Measurements from ENCODE around the gene ADAM15.
A peak's percentile ranks its signal among the peaks of the same experiment; 100 is the strongest.

Gene ADAM15

GRCh38 chr1:155029513-155030242 is 21.4 kb upstream of the ADAM15 start:
- H2BK5ac ChIP-seq (ENCODE audit: low read depth, low read length, poor library complexity, severe bottlenecking) = no peak overlapping the region
- no peak overlapping the region for H3K9ac ChIP-seq (ENCODE audit: low read length)
- no peak overlapping the region for H2AK5ac ChIP-seq (ENCODE audit: low read length, severe bottlenecking)
- H3K9me3 ChIP-seq (ENCODE audit: control insufficient read depth, low read length) = no peaks in the 10 kb centered on the region
- H3K4me1 ChIP-seq (ENCODE audit: control insufficient read depth, insufficient read depth, low read depth, low read length) = peaks cover 6% of the 10 kb centered on the region
- H2BK12ac ChIP-seq (ENCODE audit: low read length in 2 of 2) = no peak overlapping the region
- no peak overlapping the region for H3K14ac ChIP-seq (ENCODE audit: low read length in 2 of 2)
- no peak overlapping the region for H2BK15ac ChIP-seq (ENCODE audit: low read depth, poor library complexity, severe bottlenecking)
- no peaks in the 10 kb centered on the region for H3K79me1 ChIP-seq (replicated peaks; ENCODE audit: low read length, poor library complexity, severe bottlenecking)
- no peak overlapping the region for H4K91ac ChIP-seq (ENCODE audit: low read length)
- H3K4ac ChIP-seq (ENCODE audit: low read depth in 1 of 2, low read length in 2 of 2) = no peak overlapping the region
- peaks cover 0 to 25% of the 10 kb centered on the region in 2 experiments for H3K27me3 ChIP-seq (ENCODE audit: control insufficient read depth in 1 of 2, insufficient read depth in 1 of 2, low read length in 2 of 2)
- no peak overlapping the region for H4K8ac ChIP-seq (ENCODE audit: low read length)
- H3K27ac ChIP-seq (ENCODE audit: low read length, poor library complexity, severe bottlenecking) = no peak overlapping the region
- no peak overlapping the region for H3K18ac ChIP-seq (ENCODE audit: low read depth in 1 of 2, low read length in 2 of 2)
- no peak overlapping the region for H3K4me3 ChIP-seq (ENCODE audit: insufficient read depth in 1 of 2, low read depth in 1 of 2, low read length in 2 of 2)
- WGBS = 95% methylated on average over 15 of the region's 16 CpGs
- DNase-seq = no peak
- no peak overlapping the region for H3K4me2 ChIP-seq (ENCODE audit: low read length, poor library complexity, severe bottlenecking)
- no peak overlapping the region for H2BK120ac ChIP-seq (ENCODE audit: low read depth, low read length)
- H3K23ac ChIP-seq (ENCODE audit: low read length in 2 of 2) = peak overlapping the region in 1 of 2 experiments; percentile 36
- H2AFZ ChIP-seq (ENCODE audit: low read depth, low read length) = no peak overlapping the region
- no peaks in the 10 kb centered on the region for H3K36me3 ChIP-seq (ENCODE audit: control insufficient read depth in 1 of 2, insufficient read depth in 2 of 2, low read depth in 1 of 2, low read length in 2 of 2)

GRCh38 chr1:155030243-155030795 is 20.8 kb upstream of the ADAM15 start:
- H2AFZ ChIP-seq (ENCODE audit: low read depth, low read length) = no peak overlapping the region
- no peak overlapping the region for H2BK5ac ChIP-seq (ENCODE audit: low read depth, low read length, poor library complexity, severe bottlenecking)
- no peak overlapping the region for H3K14ac ChIP-seq (ENCODE audit: low read length in 2 of 2)
- no peaks in the 10 kb centered on the region for H3K79me1 ChIP-seq (replicated peaks; ENCODE audit: low read length, poor library complexity, severe bottlenecking)
- 81% methylated on average over 15 of the region's 15 CpGs for WGBS
- no peak overlapping the region for H4K8ac ChIP-seq (ENCODE audit: low read length)
- no peak overlapping the region for H2AK5ac ChIP-seq (ENCODE audit: low read length, severe bottlenecking)
- no peak overlapping the region for H3K18ac ChIP-seq (ENCODE audit: low read depth in 1 of 2, low read length in 2 of 2)
- H2BK12ac ChIP-seq (ENCODE audit: low read length in 2 of 2) = no peak overlapping the region
- H3K9me3 ChIP-seq (ENCODE audit: control insufficient read depth, low read length) = no peaks in the 10 kb centered on the region
- peaks cover 0 to 25% of the 10 kb centered on the region in 2 experiments for H3K27me3 ChIP-seq (ENCODE audit: control insufficient read depth in 1 of 2, insufficient read depth in 1 of 2, low read length in 2 of 2)
- DNase-seq = no peak
- no peak overlapping the region for H2BK15ac ChIP-seq (ENCODE audit: low read depth, poor library complexity, severe bottlenecking)
- no peak overlapping the region for H3K23ac ChIP-seq (ENCODE audit: low read length in 2 of 2)
- H3K4me1 ChIP-seq (ENCODE audit: control insufficient read depth, insufficient read depth, low read depth, low read length) = peaks cover 6% of the 10 kb centered on the region
- no peak overlapping the region for H2BK120ac ChIP-seq (ENCODE audit: low read depth, low read length)
- H3K9ac ChIP-seq (ENCODE audit: low read length) = no peak overlapping the region
- peak overlapping the region in 1 of 2 experiments; percentile 29 for H3K4me3 ChIP-seq (ENCODE audit: insufficient read depth in 1 of 2, low read depth in 1 of 2, low read length in 2 of 2)
- H3K36me3 ChIP-seq (ENCODE audit: control insufficient read depth in 1 of 2, insufficient read depth in 2 of 2, low read depth in 1 of 2, low read length in 2 of 2) = no peaks in the 10 kb centered on the region
- no peak overlapping the region for H3K27ac ChIP-seq (ENCODE audit: low read length, poor library complexity, severe bottlenecking)
- no peak overlapping the region for H3K4me2 ChIP-seq (ENCODE audit: low read length, poor library complexity, severe bottlenecking)
- peak overlapping the region; percentile 60 for H4K91ac ChIP-seq (ENCODE audit: low read length)
- H3K4ac ChIP-seq (ENCODE audit: low read depth in 1 of 2, low read length in 2 of 2) = no peak overlapping the region

- no peak overlapping the region for H2BK12ac ChIP-seq (ENCODE audit: low read length in 2 of 2)
- no peaks in the 10 kb centered on the region for H3K9me3 ChIP-seq (ENCODE audit: control insufficient read depth, low read length)
- H3K4me3 ChIP-seq (ENCODE audit: insufficient read depth in 1 of 2, low read depth in 1 of 2, low read length in 2 of 2) = no peak overlapping the region
- no peak overlapping the region for H2BK120ac ChIP-seq (ENCODE audit: low read depth, low read length)
- H3K18ac ChIP-seq (ENCODE audit: low read depth in 1 of 2, low read length in 2 of 2) = no peak overlapping the region
- H3K4ac ChIP-seq (ENCODE audit: low read depth in 1 of 2, low read length in 2 of 2) = no peak overlapping the region
- H4K91ac ChIP-seq (ENCODE audit: low read length) = no peak overlapping the region
- no peak overlapping the region for H2AFZ ChIP-seq (ENCODE audit: low read depth, low read length)
- no peak overlapping the region for H3K4me2 ChIP-seq (ENCODE audit: low read length, poor library complexity, severe bottlenecking)
- H2BK5ac ChIP-seq (ENCODE audit: low read depth, low read length, poor library complexity, severe bottlenecking) = no peak overlapping the region
- H3K14ac ChIP-seq (ENCODE audit: low read length in 2 of 2) = no peak overlapping the region
- peaks cover 6% of the 10 kb centered on the region for H3K4me1 ChIP-seq (ENCODE audit: control insufficient read depth, insufficient read depth, low read depth, low read length)
- H3K23ac ChIP-seq (ENCODE audit: low read length in 2 of 2) = no peak overlapping the region
- no peak overlapping the region for H3K9ac ChIP-seq (ENCODE audit: low read length)
- no peak overlapping the region for H3K27ac ChIP-seq (ENCODE audit: low read length, poor library complexity, severe bottlenecking)
- H3K79me1 ChIP-seq (replicated peaks; ENCODE audit: low read length, poor library complexity, severe bottlenecking) = no peaks in the 10 kb centered on the region
- no peak overlapping the region for H2BK15ac ChIP-seq (ENCODE audit: low read depth, poor library complexity, severe bottlenecking)
- peaks cover 0 to 25% of the 10 kb centered on the region in 2 experiments for H3K27me3 ChIP-seq (ENCODE audit: control insufficient read depth in 1 of 2, insufficient read depth in 1 of 2, low read length in 2 of 2)
- H2AK5ac ChIP-seq (ENCODE audit: low read length, severe bottlenecking) = no peak overlapping the region
- H3K36me3 ChIP-seq (ENCODE audit: control insufficient read depth in 1 of 2, insufficient read depth in 2 of 2, low read depth in 1 of 2, low read length in 2 of 2) = no peaks in the 10 kb centered on the region
- no peak overlapping the region for H4K8ac ChIP-seq (ENCODE audit: low read length)
- 91% methylated on average over 9 of the region's 11 CpGs for WGBS
- DNase-seq = no peak
Measured at GRCh38 chr1:155030899-155031298, 20.2 kb upstream of the ADAM15 start.

- Histone ChIP-seq H3K36me3 (ENCODE audit: control insufficient read depth in 1 of 2, insufficient read depth in 2 of 2, low read depth in 1 of 2, low read length in 2 of 2) (no peaks in the 10 kb centered on the region), H2BK120ac (ENCODE audit: low read depth, low read length) (no peak overlapping the region), H3K4me3 (ENCODE audit: insufficient read depth in 1 of 2, low read depth in 1 of 2, low read length in 2 of 2) (no peak overlapping the region), H3K14ac (ENCODE audit: low read length in 2 of 2) (no peak overlapping the region), H2BK12ac (ENCODE audit: low read length in 2 of 2) (no peak overlapping the region), H3K27ac (ENCODE audit: low read length, poor library complexity, severe bottlenecking) (no peak overlapping the region), H3K79me1 (replicated peaks; ENCODE audit: low read length, poor library complexity, severe bottlenecking) (no peaks in the 10 kb centered on the region), H3K27me3 (ENCODE audit: control insufficient read depth in 1 of 2, insufficient read depth in 1 of 2, low read length in 2 of 2) (peaks cover 0 to 27% of the 10 kb centered on the region in 2 experiments), H3K18ac (ENCODE audit: low read depth in 1 of 2, low read length in 2 of 2) (no peak overlapping the region), H3K23ac (ENCODE audit: low read length in 2 of 2) (no peak overlapping the region), H3K9me3 (ENCODE audit: control insufficient read depth, low read length) (no peaks in the 10 kb centered on the region), H3K4me2 (ENCODE audit: low read length, poor library complexity, severe bottlenecking) (no peak overlapping the region), H4K91ac (ENCODE audit: low read length) (no peak overlapping the region), H2AFZ (ENCODE audit: low read depth, low read length) (no peak overlapping the region), H3K9ac (ENCODE audit: low read length) (no peak overlapping the region), H2BK15ac (ENCODE audit: low read depth, poor library complexity, severe bottlenecking) (no peak overlapping the region), H2BK5ac (ENCODE audit: low read depth, low read length, poor library complexity, severe bottlenecking) (no peak overlapping the region), H3K4me1 (ENCODE audit: control insufficient read depth, insufficient read depth, low read depth, low read length) (no peaks in the 10 kb centered on the region), H3K4ac (ENCODE audit: low read depth in 1 of 2, low read length in 2 of 2) (no peak overlapping the region), H2AK5ac (ENCODE audit: low read length, severe bottlenecking) (no peak overlapping the region), H4K8ac (ENCODE audit: low read length) (no peak overlapping the region)
- no peak for DNase-seq
- 87% methylated on average over 12 of the region's 12 CpGs for WGBS
Measured at GRCh38 chr1:155032886-155033285, 18.2 kb upstream of the ADAM15 start.
